ENCODE measurements around the gene ARHGEF4. TPM values are rescaled to one million over a fixed set of nuclear protein-coding genes. Genes with fewer than 3 reads are reported as not detected.
A peak's percentile ranks its signal among the peaks of the same experiment; 100 is the strongest.

ARHGEF4 gene
- total RNA-seq, 1 donor from 2014 or later: 25.5 TPM

DNA sequence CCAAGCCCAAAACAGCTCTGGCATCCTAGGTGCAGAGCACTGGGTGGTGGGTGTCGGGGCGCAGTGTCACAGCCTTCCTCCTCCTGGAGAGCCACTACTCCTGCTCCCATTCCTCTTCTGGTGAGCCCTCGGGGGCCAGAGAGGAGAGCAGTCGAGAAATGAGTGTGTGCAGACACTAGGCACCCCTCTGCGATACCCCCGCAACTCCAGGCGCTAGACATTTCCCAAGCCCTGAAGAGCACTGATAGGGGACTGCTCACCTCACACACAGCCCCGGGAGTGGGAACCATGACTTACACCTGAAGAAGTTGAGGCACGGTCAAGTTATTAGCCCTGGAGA is 202.4 kb downstream of the ARHGEF4 start:
- Mint-ChIP-seq H3K4me1 (peaks cover 11% of the 10 kb centered on the region), H3K4me3 (no peak overlapping the region), H3K27ac (no peak overlapping the region), H3K9me3 (no peaks in the 10 kb centered on the region), H3K27me3 (ENCODE audit: low read depth) (peaks cover 2% of the 10 kb centered on the region), H3K36me3 (peaks cover 3% of the 10 kb centered on the region)
- DNase-seq (ENCODE audit: low spot score in 2 of 2, unreplicated experiment in 2 of 2): no peak
- TF ChIP-seq, protein P1, sequence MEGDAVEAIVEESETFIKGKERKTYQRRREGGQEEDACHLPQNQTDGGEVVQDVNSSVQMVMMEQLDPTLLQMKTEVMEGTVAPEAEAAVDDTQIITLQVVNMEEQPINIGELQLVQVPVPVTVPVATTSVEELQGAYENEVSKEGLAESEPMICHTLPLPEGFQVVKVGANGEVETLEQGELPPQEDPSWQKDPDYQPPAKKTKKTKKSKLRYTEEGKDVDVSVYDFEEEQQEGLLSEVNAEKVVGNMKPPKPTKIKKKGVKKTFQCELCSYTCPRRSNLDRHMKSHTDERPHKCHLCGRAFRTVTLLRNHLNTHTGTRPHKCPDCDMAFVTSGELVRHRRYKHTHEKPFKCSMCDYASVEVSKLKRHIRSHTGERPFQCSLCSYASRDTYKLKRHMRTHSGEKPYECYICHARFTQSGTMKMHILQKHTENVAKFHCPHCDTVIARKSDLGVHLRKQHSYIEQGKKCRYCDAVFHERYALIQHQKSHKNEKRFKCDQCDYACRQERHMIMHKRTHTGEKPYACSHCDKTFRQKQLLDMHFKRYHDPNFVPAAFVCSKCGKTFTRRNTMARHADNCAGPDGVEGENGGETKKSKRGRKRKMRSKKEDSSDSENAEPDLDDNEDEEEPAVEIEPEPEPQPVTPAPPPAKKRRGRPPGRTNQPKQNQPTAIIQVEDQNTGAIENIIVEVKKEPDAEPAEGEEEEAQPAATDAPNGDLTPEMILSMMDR (IDR thresholded peaks at IDR 0.05; ENCODE audit: unreplicated experiment): no peak

GRCh38 chr2:131039535-131039907 is 202.8 kb downstream of the ARHGEF4 start:
- TF ChIP-seq, protein P1 (IDR thresholded peaks at IDR 0.05; ENCODE audit: unreplicated experiment): no peak
- Mint-ChIP-seq H3K4me3 (no peak overlapping the region), H3K4me1 (peaks cover 7% of the 10 kb centered on the region), H3K36me3 (peaks cover 3% of the 10 kb centered on the region), H3K27ac (no peak overlapping the region), H3K9me3 (no peaks in the 10 kb centered on the region), H3K27me3 (ENCODE audit: low read depth) (no peaks in the 10 kb centered on the region)
- DNase-seq (ENCODE audit: low spot score in 2 of 2, unreplicated experiment in 2 of 2): peak in 1 of 2 experiments; percentile 36

DNA sequence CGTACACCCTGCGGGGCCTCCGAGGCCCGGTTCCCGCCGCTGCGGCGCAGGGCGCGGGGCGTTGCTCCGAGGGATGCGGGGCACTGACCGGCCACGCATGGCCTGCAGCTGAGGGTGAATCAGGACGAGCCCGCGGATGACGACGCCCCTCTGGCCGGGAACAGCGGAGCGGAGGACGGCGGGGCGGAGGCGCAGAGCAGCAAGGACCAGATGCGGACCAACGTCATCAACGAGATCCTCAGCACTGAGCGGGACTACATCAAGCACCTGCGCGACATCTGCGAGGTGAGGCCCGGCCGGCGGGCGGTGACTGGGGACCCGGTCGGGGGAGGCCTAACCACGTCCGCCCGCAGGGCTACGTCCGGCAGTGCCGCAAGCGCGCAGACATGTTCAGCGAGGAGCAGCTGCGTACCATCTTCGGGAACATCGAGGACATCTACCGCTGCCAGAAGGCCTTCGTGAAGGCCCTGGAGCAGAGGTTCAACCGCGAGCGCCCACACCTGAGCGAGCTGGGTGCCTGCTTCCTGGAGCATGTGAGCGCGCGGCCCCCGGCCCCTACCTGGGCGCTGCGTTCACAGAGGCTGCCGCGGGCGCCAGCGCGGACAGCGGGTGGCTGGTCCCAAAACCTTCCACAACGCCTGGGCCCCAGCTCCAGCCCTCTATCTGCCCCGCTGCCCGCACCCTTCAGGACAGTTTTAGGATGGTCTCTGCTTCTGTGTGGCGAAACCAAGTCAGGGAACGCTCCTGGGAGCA is 203.4 kb downstream of the ARHGEF4 start:
- Mint-ChIP-seq H3K9me3 (no peaks in the 10 kb centered on the region), H3K27ac (no peak overlapping the region), H3K4me1 (peaks cover 7% of the 10 kb centered on the region), H3K27me3 (ENCODE audit: low read depth) (no peaks in the 10 kb centered on the region), H3K36me3 (peaks cover 3% of the 10 kb centered on the region), H3K4me3 (no peak overlapping the region)
- peak in 1 of 2 experiments; percentile 34 for DNase-seq (ENCODE audit: low spot score in 2 of 2, unreplicated experiment in 2 of 2)
- TF ChIP-seq, protein P1 (IDR thresholded peaks at IDR 0.05; ENCODE audit: unreplicated experiment): no peak

GRCh38 chr2:131040661-131041401 is 204.1 kb downstream of the ARHGEF4 start:
- no peak overlapping the region for H3K27ac Mint-ChIP-seq
- no peak overlapping the region for H3K4me3 Mint-ChIP-seq
- H3K36me3 Mint-ChIP-seq: peaks cover 3% of the 10 kb centered on the region
- no peaks in the 10 kb centered on the region for H3K9me3 Mint-ChIP-seq
- peak in 1 of 2 experiments; percentile 34 for DNase-seq (ENCODE audit: low spot score in 2 of 2, unreplicated experiment in 2 of 2)
- TF ChIP-seq, protein P1 (IDR thresholded peaks at IDR 0.05; ENCODE audit: unreplicated experiment): no peak
- H3K27me3 Mint-ChIP-seq (ENCODE audit: low read depth): no peaks in the 10 kb centered on the region
- peaks cover 3% of the 10 kb centered on the region for H3K4me1 Mint-ChIP-seq

DNA sequence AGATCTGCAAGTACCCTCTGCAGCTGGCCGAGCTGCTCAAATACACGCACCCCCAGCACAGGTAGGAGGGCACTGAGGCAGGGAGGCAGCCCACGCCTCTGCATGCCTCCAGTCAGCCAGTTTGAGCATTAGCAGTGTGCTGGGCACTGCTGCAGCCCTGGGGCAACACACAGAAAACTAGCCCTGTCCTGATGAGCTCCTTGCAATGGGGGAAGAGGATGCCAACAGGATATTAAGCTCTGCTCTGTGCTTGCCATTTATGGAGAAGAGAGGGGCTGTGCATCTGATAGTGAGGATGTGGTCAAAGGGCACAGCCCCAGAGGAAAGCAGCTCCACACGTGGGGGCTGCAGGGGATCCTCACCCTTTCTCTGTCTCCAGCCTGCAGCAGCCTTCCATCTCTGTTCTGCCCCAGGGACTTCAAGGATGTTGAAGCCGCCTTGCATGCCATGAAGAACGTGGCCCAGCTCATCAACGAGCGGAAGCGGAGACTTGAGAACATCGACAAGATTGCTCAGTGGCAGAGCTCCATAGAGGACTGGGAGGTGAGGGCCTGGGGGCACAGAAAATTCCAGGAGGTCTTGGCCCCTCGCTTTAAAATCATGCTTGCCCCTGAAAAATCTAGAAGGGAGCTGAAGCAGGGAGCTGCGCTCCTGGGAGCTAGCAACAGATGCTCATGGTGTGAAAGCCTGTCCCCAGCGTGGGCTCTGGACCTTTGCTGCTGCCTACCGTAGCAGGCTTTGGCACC is 204.9 kb downstream of the ARHGEF4 start:
- DNase-seq (ENCODE audit: low spot score in 2 of 2, unreplicated experiment in 2 of 2): peak in 1 of 2 experiments; percentile 19
- Mint-ChIP-seq H3K4me3 (no peak overlapping the region), H3K9me3 (no peaks in the 10 kb centered on the region), H3K4me1 (no peaks in the 10 kb centered on the region), H3K27ac (no peak overlapping the region), H3K36me3 (peaks cover 5% of the 10 kb centered on the region), H3K27me3 (ENCODE audit: low read depth) (no peaks in the 10 kb centered on the region)
- TF ChIP-seq, protein P1 (IDR thresholded peaks at IDR 0.05; ENCODE audit: unreplicated experiment): no peak

All from mesothelial cell of epicardium (in vitro differentiated cells).